Astrocyte (in vitro differentiated cells and primary cell): Measurements from ENCODE around the gene SRPRB. TPM values are rescaled to one million over a fixed set of nuclear protein-coding genes. Genes with fewer than 3 reads are reported as not detected.

Experiments used
- DNase-seq: peaks from one replicate; pipeline ENCODE4 v3.0.0-alpha.2; 2010; ENCODE audit warnings: low read depth
- FAIRE-seq: peaks from 2 replicates; lab custom pipeline; 2011; peaks lifted over from hg19 to GRCh38; lab: Jason Lieb, UNC
- H2AFZ ChIP-seq: 2 replicates; pipeline ENCODE4 v1.6.0; 2012; ENCODE audit warnings: low read depth, low read length, inconsistent platforms
- H3K27ac ChIP-seq: 2 replicates; pipeline ENCODE4 v1.5.1; 2011; ENCODE audit warnings: low read depth, low read length, inconsistent platforms
- H3K27me3 ChIP-seq: 2 replicates; pipeline ENCODE4 v1.6.0; 2011; ENCODE audit warnings: low read length, inconsistent platforms; ENCODE audit not compliant: insufficient read depth
- H3K36me3 ChIP-seq: 2 replicates; pipeline ENCODE4 v1.5.1; 2011; ENCODE audit warnings: low read length, inconsistent platforms; ENCODE audit not compliant: insufficient read depth
- H3K4me1 ChIP-seq: 2 replicates; pipeline ENCODE4 v1.5.1; 2011; ENCODE audit warnings: low read length, inconsistent platforms; ENCODE audit not compliant: insufficient read depth
- H3K4me2 ChIP-seq: 2 replicates; pipeline ENCODE4 v1.6.0; 2012; ENCODE audit warnings: low read length, inconsistent platforms
- H3K4me3 ChIP-seq: 2 replicates; pipeline ENCODE4 v1.5.1; 2011; ENCODE audit warnings: low read depth, mild to moderate bottlenecking, low read length, inconsistent platforms; ENCODE audit not compliant: insufficient read depth
- H3K79me2 ChIP-seq: 2 replicates; pipeline ENCODE4 v1.6.0; 2012; ENCODE audit warnings: mild to moderate bottlenecking, low read length, inconsistent platforms; ENCODE audit not compliant: insufficient read depth
- H3K9ac ChIP-seq: 2 replicates; pipeline ENCODE4 v1.6.0; 2012; ENCODE audit warnings: mild to moderate bottlenecking, low read length, inconsistent platforms
- H3K9me3 ChIP-seq: 2 replicates; pipeline ENCODE4 v1.5.1; 2012; ENCODE audit warnings: low read depth, mild to moderate bottlenecking, low read length, inconsistent platforms; ENCODE audit not compliant: insufficient read depth
- H4K20me1 ChIP-seq: 2 replicates; pipeline ENCODE4 v1.6.0; 2012; ENCODE audit warnings: low read length, inconsistent platforms; ENCODE audit not compliant: insufficient read depth
- H3K27ac Mint-ChIP-seq: one replicate; pipeline ENCODE4 v1.8.0; 2021; ENCODE audit warnings: mild to moderate bottlenecking, mixed read lengths; ENCODE audit not compliant: unreplicated experiment
- H3K27me3 Mint-ChIP-seq: one replicate; pipeline ENCODE4 v1.8.0; 2021; ENCODE audit warnings: low read depth, mixed read lengths; ENCODE audit not compliant: unreplicated experiment
- H3K36me3 Mint-ChIP-seq: one replicate; pipeline ENCODE4 v1.8.0; 2021; ENCODE audit warnings: low read depth, mixed read lengths; ENCODE audit not compliant: unreplicated experiment
- H3K4me1 Mint-ChIP-seq: one replicate; pipeline ENCODE4 v1.8.0; 2021; ENCODE audit warnings: low read depth, mixed read lengths; ENCODE audit not compliant: unreplicated experiment
- H3K4me3 Mint-ChIP-seq: one replicate; pipeline ENCODE4 v1.8.0; 2021; ENCODE audit warnings: mild to moderate bottlenecking, moderate library complexity, mixed read lengths; ENCODE audit not compliant: unreplicated experiment
- H3K9me3 Mint-ChIP-seq: one replicate; pipeline ENCODE4 v1.8.0; 2021; ENCODE audit warnings: mild to moderate bottlenecking, mixed read lengths; ENCODE audit not compliant: unreplicated experiment
- CTCF ChIP-seq: IDR thresholded peaks from 2 replicates; pipeline ENCODE4 v1.5.1; 2011; ENCODE audit warnings: low read depth, mild to moderate bottlenecking, inconsistent platforms, low read length, moderate library complexity; ENCODE audit not compliant: insufficient read depth
- EZH2 ChIP-seq: IDR thresholded peaks from 2 replicates; pipeline ENCODE4 v1.6.1; 2012; ENCODE audit warnings: mild to moderate bottlenecking, low read length, inconsistent platforms; ENCODE audit not compliant: insufficient read depth
- total RNA-seq: library from RNA; stranded (reverse); gene quantifications from 2 replicates; pipeline ENCODE4 v1.2.1, GENCODE V29; 2021

The SRPRB gene
- total RNA-seq, 1 donor from 2014 or later: 83.8 TPM

GRCh38 chr3:133820129-133820528 lies 14.5 kb downstream of the SRPRB start:
- H3K27me3 ChIP-seq: no peaks in the 10 kb centered on the region
- H3K9ac ChIP-seq: no peak overlapping the region
- Mint-ChIP-seq H3K27ac (no peak overlapping the region), H3K4me3 (no peak overlapping the region), H3K27me3 (no peaks in the 10 kb centered on the region), H3K4me1 (peaks cover 4% of the 10 kb centered on the region), H3K36me3 (peaks cover 30% of the 10 kb centered on the region), H3K9me3 (no peaks in the 10 kb centered on the region)
- no peaks in the 10 kb centered on the region for H3K79me2 ChIP-seq
- H3K27ac ChIP-seq: no peak overlapping the region
- peaks cover 4% of the 10 kb centered on the region for H3K4me1 ChIP-seq
- no peak overlapping the region for H3K4me2 ChIP-seq
- H3K4me3 ChIP-seq: no peak overlapping the region
- H3K36me3 ChIP-seq: peaks cover 59% of the 10 kb centered on the region
- no peaks in the 10 kb centered on the region for H3K9me3 ChIP-seq
- no peak overlapping the region for H2AFZ ChIP-seq
- DNase-seq (no peak), FAIRE-seq (no peak)
- TF ChIP-seq EZH2 (no peak), CTCF (no peak)
- H4K20me1 ChIP-seq: peaks cover 50% of the 10 kb centered on the region

- peaks cover 45% of the 10 kb centered on the region for H4K20me1 ChIP-seq
- H3K79me2 ChIP-seq: no peaks in the 10 kb centered on the region
- Mint-ChIP-seq H3K4me3 (no peak overlapping the region), H3K9me3 (no peaks in the 10 kb centered on the region), H3K4me1 (peaks cover 4% of the 10 kb centered on the region), H3K27ac (peak overlapping the region; percentile 4), H3K36me3 (peaks cover 33% of the 10 kb centered on the region), H3K27me3 (no peaks in the 10 kb centered on the region)
- H3K4me3 ChIP-seq: no peak overlapping the region
- DNase-seq: no peak
- H3K4me1 ChIP-seq: peaks cover 4% of the 10 kb centered on the region
- H2AFZ ChIP-seq: no peak overlapping the region
- H3K9me3 ChIP-seq: no peaks in the 10 kb centered on the region
- FAIRE-seq: no peak
- H3K27ac ChIP-seq: no peak overlapping the region
- H3K4me2 ChIP-seq: no peak overlapping the region
- no peak overlapping the region for H3K9ac ChIP-seq
- no peak for TF ChIP-seq CTCF
- TF ChIP-seq EZH2: no peak
- H3K27me3 ChIP-seq: no peaks in the 10 kb centered on the region
- peaks cover 50% of the 10 kb centered on the region for H3K36me3 ChIP-seq
Observed at GRCh38 chr3:133820889-133821675, 15.5 kb downstream of the SRPRB start.
